ENCODE measurements around the gene ARHGAP33. TPM values are rescaled to one million over a fixed set of nuclear protein-coding genes. Genes with fewer than 3 reads are reported as not detected.
"Not testable (repeated sequence)": the region's sequence is repeated elsewhere in the genome, so short reads cannot be mapped to it uniquely, and the experiment has no call there.

Gene ARHGAP33
- total and polyA plus RNA-seq, 4 donors, result 13.6 to 183 (median 92.5) TPM

- peaks cover 8% of the 10 kb centered on the region for H3K27me3 ChIP-seq (ENCODE audit: control insufficient read depth, insufficient read depth, low read length)
- H3K36me3 ChIP-seq (ENCODE audit: control insufficient read depth, insufficient read depth, low read length), result peaks cover 39% of the 10 kb centered on the region
- H3K27ac ChIP-seq (ENCODE audit: low read depth, low read length), result no peak overlapping the region
- WGBS (ENCODE audit: insufficient coverage), result 76% methylated on average over 15 of the region's 15 CpGs
- no peaks in the 10 kb centered on the region for H3K9me3 ChIP-seq (ENCODE audit: control insufficient read depth, insufficient read depth, low read length)
- peaks cover 8% of the 10 kb centered on the region for H3K4me1 ChIP-seq (ENCODE audit: control insufficient read depth, insufficient read depth, low read length)
- no peak for DNase-seq (ENCODE audit: low read depth in 4 of 6, low spot score in 6 of 6)
- no peak overlapping the region for H3K4me3 ChIP-seq (ENCODE audit: low read depth, low read length)
Measured at GRCh38 chr19:35792312-35792711, 16.9 kb downstream of the ARHGAP33 start.

- WGBS (ENCODE audit: insufficient coverage), result 78% methylated on average over 8 of the region's 8 CpGs
- H3K27ac ChIP-seq (ENCODE audit: low read depth, low read length), result no peak overlapping the region
Measured at GRCh38 chr19:35792888-35793287, 17.5 kb downstream of the ARHGAP33 start.

GRCh38 chr19:35793381-35794165, 18.2 kb downstream of the ARHGAP33 start:
- no peak for DNase-seq (ENCODE audit: low read depth in 4 of 6, low spot score in 6 of 6)
- 87% methylated on average over 7 of the region's 7 CpGs for WGBS (ENCODE audit: insufficient coverage)

More at GRCh38 chr19:35792888-35793287, 17.5 kb downstream of the ARHGAP33 start:
- Histone ChIP-seq H3K36me3 (ENCODE audit: control insufficient read depth, insufficient read depth, low read length) (peaks cover 34% of the 10 kb centered on the region), H3K27me3 (ENCODE audit: control insufficient read depth, insufficient read depth, low read length) (peaks cover 10% of the 10 kb centered on the region), H3K9me3 (ENCODE audit: control insufficient read depth, insufficient read depth, low read length) (no peaks in the 10 kb centered on the region), H3K4me3 (ENCODE audit: low read depth, low read length) (no peak overlapping the region), H3K4me1 (ENCODE audit: control insufficient read depth, insufficient read depth, low read length) (peaks cover 12% of the 10 kb centered on the region)
- no peak for DNase-seq (ENCODE audit: low read depth in 4 of 6, low spot score in 6 of 6)

GRCh38 chr19:35795564-35795963, 20.2 kb downstream of the ARHGAP33 start:
- Histone ChIP-seq H3K4me1 (ENCODE audit: control insufficient read depth, insufficient read depth, low read length) (peaks cover 13% of the 10 kb centered on the region), H3K27me3 (ENCODE audit: control insufficient read depth, insufficient read depth, low read length) (peaks cover 10% of the 10 kb centered on the region)
- no CpG with 5 or more reads among the region's 1 CpG for WGBS (ENCODE audit: insufficient coverage)
- H3K4me3 ChIP-seq (ENCODE audit: low read depth, low read length); H3K9me3 ChIP-seq (ENCODE audit: control insufficient read depth, insufficient read depth, low read length); H3K36me3 ChIP-seq (ENCODE audit: control insufficient read depth, insufficient read depth, low read length); H3K27ac ChIP-seq (ENCODE audit: low read depth, low read length); DNase-seq (ENCODE audit: low read depth in 4 of 6, low spot score in 6 of 6): not testable (repeated sequence)

More at GRCh38 chr19:35793381-35794165, 18.2 kb downstream of the ARHGAP33 start:
- Histone ChIP-seq H3K27me3 (ENCODE audit: control insufficient read depth, insufficient read depth, low read length) (peaks cover 10% of the 10 kb centered on the region), H3K36me3 (ENCODE audit: control insufficient read depth, insufficient read depth, low read length) (peaks cover 27% of the 10 kb centered on the region), H3K4me3 (ENCODE audit: low read depth, low read length) (no peak overlapping the region), H3K4me1 (ENCODE audit: control insufficient read depth, insufficient read depth, low read length) (peaks cover 13% of the 10 kb centered on the region), H3K9me3 (ENCODE audit: control insufficient read depth, insufficient read depth, low read length) (no peaks in the 10 kb centered on the region), H3K27ac (ENCODE audit: low read depth, low read length) (no peak overlapping the region)

GRCh38 chr19:35796645-35797542, 21.5 kb downstream of the ARHGAP33 start:
- H3K4me1 ChIP-seq (ENCODE audit: control insufficient read depth, insufficient read depth, low read length), result peaks cover 13% of the 10 kb centered on the region
- DNase-seq (ENCODE audit: low read depth in 4 of 6, low spot score in 6 of 6), result no peak
- H3K27ac ChIP-seq (ENCODE audit: low read depth, low read length), result no peak overlapping the region
- no peaks in the 10 kb centered on the region for H3K36me3 ChIP-seq (ENCODE audit: control insufficient read depth, insufficient read depth, low read length)
- WGBS (ENCODE audit: insufficient coverage), result 13% methylated on average over 39 of the region's 39 CpGs
- H3K27me3 ChIP-seq (ENCODE audit: control insufficient read depth, insufficient read depth, low read length), result peaks cover 10% of the 10 kb centered on the region
- no peak overlapping the region for H3K4me3 ChIP-seq (ENCODE audit: low read depth, low read length)
- H3K9me3 ChIP-seq (ENCODE audit: control insufficient read depth, insufficient read depth, low read length), result no peaks in the 10 kb centered on the region

- Histone ChIP-seq H3K27ac (ENCODE audit: low read depth, low read length) (no peak overlapping the region), H3K4me3 (ENCODE audit: low read depth, low read length) (no peak overlapping the region), H3K36me3 (ENCODE audit: control insufficient read depth, insufficient read depth, low read length) (no peaks in the 10 kb centered on the region), H3K9me3 (ENCODE audit: control insufficient read depth, insufficient read depth, low read length) (no peaks in the 10 kb centered on the region), H3K4me1 (ENCODE audit: control insufficient read depth, insufficient read depth, low read length) (peaks cover 13% of the 10 kb centered on the region), H3K27me3 (ENCODE audit: control insufficient read depth, insufficient read depth, low read length) (peaks cover 10% of the 10 kb centered on the region)
- DNase-seq (ENCODE audit: low read depth in 4 of 6, low spot score in 6 of 6), result peak in 2 of 6 donors; percentile 69 to 82
- 2% methylated on average over 15 of the region's 15 CpGs for WGBS (ENCODE audit: insufficient coverage)
Measured at GRCh38 chr19:35797663-35798062, 22.3 kb downstream of the ARHGAP33 start.

- no peak overlapping the region for H3K27ac ChIP-seq (ENCODE audit: low read depth, low read length)
- H3K9me3 ChIP-seq (ENCODE audit: control insufficient read depth, insufficient read depth, low read length), result no peaks in the 10 kb centered on the region
- H3K4me1 ChIP-seq (ENCODE audit: control insufficient read depth, insufficient read depth, low read length), result peaks cover 10% of the 10 kb centered on the region
- no peak for DNase-seq (ENCODE audit: low read depth in 4 of 6, low spot score in 6 of 6)
- no peaks in the 10 kb centered on the region for H3K36me3 ChIP-seq (ENCODE audit: control insufficient read depth, insufficient read depth, low read length)
- WGBS (ENCODE audit: insufficient coverage), result 67% methylated on average over 2 of the region's 3 CpGs
- no peak overlapping the region for H3K4me3 ChIP-seq (ENCODE audit: low read depth, low read length)
- H3K27me3 ChIP-seq (ENCODE audit: control insufficient read depth, insufficient read depth, low read length), result peaks cover 7% of the 10 kb centered on the region
Measured at GRCh38 chr19:35801828-35802227, 26.5 kb downstream of the ARHGAP33 start.

- 68% methylated on average over 4 of the region's 5 CpGs for WGBS (ENCODE audit: insufficient coverage)
- H3K36me3 ChIP-seq (ENCODE audit: control insufficient read depth, insufficient read depth, low read length), result no peaks in the 10 kb centered on the region
Measured at GRCh38 chr19:35805526-35806102, 30.2 kb downstream of the ARHGAP33 start.

GRCh38 chr19:35806597-35806996, 31.2 kb downstream of the ARHGAP33 start:
- no peaks in the 10 kb centered on the region for H3K36me3 ChIP-seq (ENCODE audit: control insufficient read depth, insufficient read depth, low read length)
- WGBS (ENCODE audit: insufficient coverage), result 81% methylated on average over 18 of the region's 18 CpGs

More at GRCh38 chr19:35805526-35806102, 30.2 kb downstream of the ARHGAP33 start:
- Histone ChIP-seq H3K4me1 (ENCODE audit: control insufficient read depth, insufficient read depth, low read length) (no peaks in the 10 kb centered on the region), H3K27me3 (ENCODE audit: control insufficient read depth, insufficient read depth, low read length) (no peaks in the 10 kb centered on the region), H3K4me3 (ENCODE audit: low read depth, low read length) (no peak overlapping the region), H3K27ac (ENCODE audit: low read depth, low read length) (no peak overlapping the region), H3K9me3 (ENCODE audit: control insufficient read depth, insufficient read depth, low read length) (no peaks in the 10 kb centered on the region)
- DNase-seq (ENCODE audit: low read depth in 4 of 6, low spot score in 6 of 6), result no peak

More at GRCh38 chr19:35806597-35806996, 31.2 kb downstream of the ARHGAP33 start:
- DNase-seq (ENCODE audit: low read depth in 4 of 6, low spot score in 6 of 6), result no peak
- H3K27me3 ChIP-seq (ENCODE audit: control insufficient read depth, insufficient read depth, low read length), result no peaks in the 10 kb centered on the region
- no peak overlapping the region for H3K4me3 ChIP-seq (ENCODE audit: low read depth, low read length)
- no peak overlapping the region for H3K27ac ChIP-seq (ENCODE audit: low read depth, low read length)
- no peaks in the 10 kb centered on the region for H3K4me1 ChIP-seq (ENCODE audit: control insufficient read depth, insufficient read depth, low read length)
- no peaks in the 10 kb centered on the region for H3K9me3 ChIP-seq (ENCODE audit: control insufficient read depth, insufficient read depth, low read length)
